Left lung (tissue), 10 donors: ENCODE measurements around the gene COL20A1. TPM values are rescaled to one million over a fixed set of nuclear protein-coding genes. Genes with fewer than 3 reads are reported as not detected.
A peak's percentile ranks its signal among the peaks of the same experiment; 100 is the strongest.

Experiments used
- ATAC-seq: fragments of 200-7000 bp; cut with Tn5 transposase; one replicate; pipeline ENCODE4 v1.9.1; 2020; ENCODE audit warnings: moderate library complexity
- DNase-seq, 4 donors: peaks; one replicate each; pipeline ENCODE4 v3.0.0-alpha.2; 2013 to 2020
- H3K27ac ChIP-seq, 2 donors: fragments of 200-600 bp; sonication (generic) in 1 of 2; one replicate each; pipeline versions ENCODE4 v1.5.0 to v1.8.0; 2020 to 2021
- H3K27me3 ChIP-seq, 2 donors: fragments of 200-600 bp; sonication (generic) in 1 of 2; one replicate each; pipeline versions ENCODE4 v1.5.0 to v1.8.0; 2020 to 2021
- H3K36me3 ChIP-seq, 2 donors: fragments of 200-600 bp; sonication (generic) in 1 of 2; one replicate each; pipeline versions ENCODE4 v1.5.0 to v1.8.0; 2020 to 2021
- H3K4me1 ChIP-seq, 2 donors: fragments of 200-600 bp; one replicate each; pipeline ENCODE4 v1.8.0; 2021
- H3K4me3 ChIP-seq, 2 donors: fragments of 200-600 bp; sonication (generic) in 1 of 2; one replicate each; pipeline versions ENCODE4 v1.5.0 to v1.8.0; 2020 to 2021; ENCODE audit warnings: mild to moderate bottlenecking in 1 of 2
- H3K9me3 ChIP-seq, 2 donors: fragments of 200-600 bp; sonication (generic) in 1 of 2; one replicate each; pipeline versions ENCODE4 v1.5.0 to v1.8.0; 2020 to 2021
- CTCF ChIP-seq, 2 donors: fragments of 200-600 bp; sonication (generic) in 1 of 2; IDR thresholded peaks; one replicate each; pipeline versions ENCODE4 v1.5.0 to v1.8.0; 2021; ENCODE audit warnings: antibody characterized with exemption in 2 of 2
- intact Hi-C, 2 donors: fragments of 100-400 bp; cut with DNase I; formaldehyde crosslinking; loops; one replicate each; pipeline versions ENCODE4 v1.11.2 to v1.14.2; 2022
- polyA plus RNA-seq, 6 donors: library from polyadenylated mRNA; unstranded; fragments of 120-200 nt; gene quantifications; one replicate each; pipeline ENCODE4 v1.2.1, GENCODE V29; 2013; ENCODE audit not compliant: insufficient read length in 6 of 6
- total RNA-seq, 2 donors: library from RNA; stranded (reverse); fragmentation: NEBNext Ultra II Directional; extraction: Animal tissue kit (Norgen Biotek cat#: 25700); gene quantifications; one replicate each; pipeline ENCODE4 v1.2.1, GENCODE V29; 2021
- donor health status: DM: no; HTN: yes; CAD: no.
- donor health status: DM: no; HTN: no; CAD: no.

COL20A1 gene
- total and polyA plus RNA-seq, 8 donors = 0.08 to 0.31 (median 0.24) TPM; not detected in 2

GRCh38 chr20:63321148-63321831 is 28.3 kb downstream of the COL20A1 start:
- TF ChIP-seq CTCF (IDR thresholded peaks at IDR 0.05) = no peak
- Histone ChIP-seq H3K27me3 (peaks cover 0 to 72% of the 10 kb centered on the region in 2 donors), H3K9me3 (peaks cover 0 to 1% of the 10 kb centered on the region in 2 donors), H3K4me3 (no peak overlapping the region), H3K27ac (no peak overlapping the region), H3K36me3 (no peaks in the 10 kb centered on the region), H3K4me1 (no peaks in the 10 kb centered on the region)
- DNase-seq = peak in 3 of 4 donors; percentile 69 to 86 (median 75)
- intact Hi-C loops = no loop called here
- ATAC-seq = peak; percentile 64

- H3K4me1 ChIP-seq = no peaks in the 10 kb centered on the region
- H3K27me3 ChIP-seq = peaks cover 0 to 67% of the 10 kb centered on the region in 2 donors
- H3K27ac ChIP-seq = no peak overlapping the region
Observed at GRCh38 chr20:63322146-63322932, 29.4 kb downstream of the COL20A1 start.

GRCh38 chr20:63322933-63323273 is 29.9 kb downstream of the COL20A1 start:
- intact Hi-C loops = no loop called here
- Histone ChIP-seq H3K27me3 (peaks cover 0 to 66% of the 10 kb centered on the region in 2 donors), H3K36me3 (no peaks in the 10 kb centered on the region), H3K9me3 (peaks cover 0 to 7% of the 10 kb centered on the region in 2 donors), H3K27ac (no peak overlapping the region), H3K4me3 (no peak overlapping the region), H3K4me1 (no peaks in the 10 kb centered on the region)
- ATAC-seq = no peak
- no peak for TF ChIP-seq CTCF (IDR thresholded peaks at IDR 0.05)
- DNase-seq = no peak

More at GRCh38 chr20:63322146-63322932, 29.4 kb downstream of the COL20A1 start:
- no peak for TF ChIP-seq CTCF (IDR thresholded peaks at IDR 0.05)
- ATAC-seq (no peak), DNase-seq (peak in 1 of 4 donors; percentile 60)
- intact Hi-C loops = no loop called here
- Histone ChIP-seq H3K4me3 (no peak overlapping the region), H3K36me3 (no peaks in the 10 kb centered on the region), H3K9me3 (peaks cover 0 to 7% of the 10 kb centered on the region in 2 donors)

- peaks cover 0 to 61% of the 10 kb centered on the region in 2 donors for H3K27me3 ChIP-seq
- intact Hi-C loops = no loop called here
- H3K27ac ChIP-seq = no peak overlapping the region
- H3K4me1 ChIP-seq = no peaks in the 10 kb centered on the region
- no peak for ATAC-seq
- no peaks in the 10 kb centered on the region for H3K36me3 ChIP-seq
- peak in 2 of 4 donors; percentile 8 to 22 for DNase-seq
- no peak overlapping the region for H3K4me3 ChIP-seq
- no peak for TF ChIP-seq CTCF (IDR thresholded peaks at IDR 0.05)
- peaks cover 0 to 7% of the 10 kb centered on the region in 2 donors for H3K9me3 ChIP-seq
Observed at GRCh38 chr20:63323357-63323981, 30.5 kb downstream of the COL20A1 start.

GRCh38 chr20:63325021-63325471 is 32.1 kb downstream of the COL20A1 start:
- H3K36me3 ChIP-seq = no peaks in the 10 kb centered on the region
- peaks cover 0 to 7% of the 10 kb centered on the region in 2 donors for H3K9me3 ChIP-seq
- DNase-seq = peak in 2 of 4 donors; percentile 13 to 43
- H3K4me1 ChIP-seq = no peaks in the 10 kb centered on the region
- TF ChIP-seq CTCF (IDR thresholded peaks at IDR 0.05) = no peak
- no peak overlapping the region for H3K4me3 ChIP-seq
- H3K27me3 ChIP-seq = peaks cover 0 to 60% of the 10 kb centered on the region in 2 donors
- intact Hi-C loops = no loop called here
- ATAC-seq = no peak
- H3K27ac ChIP-seq = no peak overlapping the region
